Measurements from ENCODE around the gene NAA10. TPM values are rescaled to one million over a fixed set of nuclear protein-coding genes. Genes with fewer than 3 reads are reported as not detected.

Gene NAA10
- total RNA-seq, 1 experiment from 2014 or later, result 91.3 TPM

DNA sequence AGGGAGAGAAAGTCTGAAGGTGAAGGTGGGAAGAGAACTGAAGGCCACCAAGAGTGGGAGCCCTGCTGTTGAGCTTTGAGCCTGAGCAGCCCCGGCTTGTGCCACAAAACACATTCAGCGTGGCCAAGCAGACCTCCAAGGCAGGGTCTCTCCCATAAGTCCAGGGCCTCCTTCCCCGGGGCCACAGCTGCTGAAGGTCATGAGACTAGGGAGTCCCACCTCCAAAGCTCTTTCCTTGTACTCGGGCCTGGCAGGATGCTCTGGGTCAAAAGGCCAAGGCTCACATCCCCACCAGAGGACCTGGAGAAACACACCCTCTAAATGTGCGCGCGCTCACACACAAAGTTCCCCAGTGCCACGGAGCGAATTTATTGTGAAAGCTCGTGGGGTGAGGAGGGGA lies 5.3 kb downstream of the NAA10 start:
- TF ChIP-seq CTCF (IDR thresholded peaks at IDR 0.05; ENCODE audit: insufficient read depth in 1 of 2, low read depth in 1 of 2, low read length in 1 of 2, severe bottlenecking in 1 of 2, unreplicated experiment in 1 of 2), result no peak
- no TSS peak for BruUV-seq (replicated peaks)
- POLR2A ChIA-PET, result no interaction called here
- CTCF ChIA-PET, result no interaction called here
- peaks cover 8% of the 10 kb centered on the region; the same call in 1 of the 2 replicates for H3K4me1 ChIP-seq
- Mint-ChIP-seq H3K36me3 (ENCODE audit: insufficient read depth, unreplicated experiment) (peaks cover 36% of the 10 kb centered on the region), H3K4me1 (ENCODE audit: low read depth, unreplicated experiment) (no peaks in the 10 kb centered on the region), H3K27ac (ENCODE audit: unreplicated experiment) (no peak overlapping the region), H3K9me3 (ENCODE audit: unreplicated experiment) (no peaks in the 10 kb centered on the region), H3K4me3 (ENCODE audit: unreplicated experiment) (no peak overlapping the region), H3K27me3 (ENCODE audit: insufficient read depth, unreplicated experiment) (no peaks in the 10 kb centered on the region)
- no peak for DNase-seq
- no peaks in the 10 kb centered on the region for H3K27me3 ChIP-seq (replicated peaks; ENCODE audit: control insufficient read depth, insufficient read depth, low read length)
- no peak overlapping the region for H3K4me3 ChIP-seq (ENCODE audit: low read depth, low read length)
- H3K9me3 ChIP-seq, result no peaks in the 10 kb centered on the region
- intact Hi-C loops (cut with micrococcal nuclease; ENCODE audit: unreplicated experiment), result loop anchor here (10.0 kb wide), 1 partner anchor 135 kb away; the partner anchor contains the start of genes IDH3G and SSR4
- H3K36me3 ChIP-seq (ENCODE audit: control insufficient read depth, insufficient read depth, low read length), result no peaks in the 10 kb centered on the region

DNA sequence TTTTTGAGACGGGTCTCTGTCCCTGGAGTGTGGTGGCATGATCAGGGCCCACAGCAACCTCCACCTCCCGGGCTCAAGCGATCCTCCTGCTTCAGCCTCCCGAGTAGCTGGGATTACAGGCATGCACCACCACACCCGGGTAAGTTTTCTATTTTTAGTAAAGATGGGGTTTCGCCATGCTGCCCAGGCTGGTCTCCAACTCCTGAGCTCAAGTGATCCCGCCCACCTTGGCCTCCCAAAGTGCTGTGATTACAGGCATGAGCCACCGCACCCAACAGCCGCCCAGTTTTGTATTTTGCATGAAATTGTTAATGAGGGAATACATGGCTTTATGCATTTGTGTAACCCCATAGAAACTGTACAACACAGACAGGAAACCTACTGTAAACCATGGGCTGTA lies 6.0 kb downstream of the NAA10 start:
- Histone ChIP-seq H3K9me3 (no peaks in the 10 kb centered on the region), H3K36me3 (ENCODE audit: control insufficient read depth, insufficient read depth, low read length) (no peaks in the 10 kb centered on the region), H3K4me1 (peaks cover 8% of the 10 kb centered on the region; the same call in 1 of the 2 replicates), H3K4me3 (ENCODE audit: low read depth, low read length) (no peak overlapping the region), H3K27me3 (replicated peaks; ENCODE audit: control insufficient read depth, insufficient read depth, low read length) (no peaks in the 10 kb centered on the region)
- no TSS peak for BruUV-seq (replicated peaks)
- no peaks in the 10 kb centered on the region for H3K4me1 Mint-ChIP-seq (ENCODE audit: low read depth, unreplicated experiment)
- H3K4me3 Mint-ChIP-seq (ENCODE audit: unreplicated experiment), result peak overlapping the region; percentile 64
- DNase-seq, result no peak
- H3K27ac Mint-ChIP-seq (ENCODE audit: unreplicated experiment), result peak overlapping the region; percentile 60
- TF ChIP-seq CTCF (IDR thresholded peaks at IDR 0.05; ENCODE audit: insufficient read depth in 1 of 2, low read depth in 1 of 2, low read length in 1 of 2, severe bottlenecking in 1 of 2, unreplicated experiment in 1 of 2), result no peak
- intact Hi-C loops (cut with micrococcal nuclease; ENCODE audit: unreplicated experiment), result loop anchor here (1.0 to 10.0 kb wide), 2 partner anchors 18 to 134 kb away; partner anchors contain the start of genes IDH3G and SSR4
- ChIA-PET POLR2A (interaction anchor here (0.6 to 0.9 kb wide), 7 partner anchors 11 to 440 kb away, joined by 3 to 8 read pairs (median 3); partner anchors contain the start of genes HCFC1, IDH3G and SSR4), CTCF (interaction anchor here (0.6 to 5.0 kb wide), 4 partner anchors 7 to 261 kb away, joined by 3 to 37 read pairs (median 4); no protein-coding TSS in a partner anchor)
- H3K9me3 Mint-ChIP-seq (ENCODE audit: unreplicated experiment), result no peaks in the 10 kb centered on the region
- H3K36me3 Mint-ChIP-seq (ENCODE audit: insufficient read depth, unreplicated experiment), result peaks cover 36% of the 10 kb centered on the region
- H3K27me3 Mint-ChIP-seq (ENCODE audit: insufficient read depth, unreplicated experiment), result no peaks in the 10 kb centered on the region

DNA sequence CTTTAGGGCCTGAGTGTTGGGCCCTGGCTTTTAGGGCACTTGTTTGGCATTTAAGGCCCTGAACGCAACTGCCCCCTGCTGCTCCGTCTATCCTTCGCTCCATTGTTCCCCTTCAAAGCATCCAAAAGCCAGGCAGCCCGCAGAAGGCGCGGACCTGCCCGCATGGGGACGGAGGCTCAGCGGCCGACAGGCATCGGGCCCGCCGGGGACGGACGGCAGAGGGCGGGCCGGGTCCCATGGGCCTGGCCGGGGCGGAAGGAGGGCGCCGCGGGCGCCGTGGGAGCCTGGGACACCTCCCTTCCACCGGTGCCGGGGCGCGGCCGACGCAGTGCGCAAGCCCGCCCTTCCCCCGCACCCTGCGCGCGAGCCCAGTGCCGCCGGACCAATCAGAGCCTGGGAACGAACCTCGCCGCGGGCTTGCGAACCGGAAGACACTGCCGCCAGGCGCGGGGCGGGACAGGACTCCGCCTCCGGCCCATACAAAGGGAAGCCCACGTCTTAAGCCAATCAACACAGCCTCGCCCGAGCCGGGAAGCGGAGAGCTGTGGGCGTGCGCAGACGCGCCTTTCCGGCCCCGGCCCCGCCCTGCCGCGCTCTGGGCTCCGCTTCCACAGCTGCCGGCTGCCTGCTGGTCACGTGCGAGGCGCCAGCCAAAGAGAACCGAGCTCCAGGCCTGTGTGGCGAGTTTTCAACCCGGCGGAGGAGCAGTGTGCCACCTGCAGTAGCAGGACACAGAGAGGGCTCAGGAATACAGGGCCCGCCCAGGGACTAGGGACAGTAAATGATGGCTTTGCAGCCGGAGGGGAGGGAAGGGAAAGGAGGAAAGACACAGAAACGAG lies 6.7 kb downstream of the NAA10 start:
- peak overlapping the region; percentile 64 for H3K4me3 Mint-ChIP-seq (ENCODE audit: unreplicated experiment)
- TF ChIP-seq CTCF (IDR thresholded peaks at IDR 0.05; ENCODE audit: insufficient read depth in 1 of 2, low read depth in 1 of 2, low read length in 1 of 2, severe bottlenecking in 1 of 2, unreplicated experiment in 1 of 2), result peak in 1 of 2 experiments; percentile 4
- no peaks in the 10 kb centered on the region for H3K27me3 Mint-ChIP-seq (ENCODE audit: insufficient read depth, unreplicated experiment)
- Histone ChIP-seq H3K36me3 (ENCODE audit: control insufficient read depth, insufficient read depth, low read length) (no peaks in the 10 kb centered on the region), H3K4me1 (peaks cover 8% of the 10 kb centered on the region; the same call in 1 of the 2 replicates), H3K4me3 (ENCODE audit: low read depth, low read length) (peak overlapping the region; percentile 42), H3K27me3 (replicated peaks; ENCODE audit: control insufficient read depth, insufficient read depth, low read length) (no peaks in the 10 kb centered on the region), H3K9me3 (no peaks in the 10 kb centered on the region)
- ChIA-PET POLR2A (interaction anchor here (0.5 to 0.9 kb wide), 8 partner anchors 8 to 441 kb away, joined by 3 to 8 read pairs (median 3); partner anchors contain the start of genes HCFC1, IDH3G and SSR4), CTCF (interaction anchor here (0.6 to 5.0 kb wide), 4 partner anchors 8 to 260 kb away, joined by 3 to 37 read pairs (median 4); no protein-coding TSS in a partner anchor)
- H3K36me3 Mint-ChIP-seq (ENCODE audit: insufficient read depth, unreplicated experiment), result peaks cover 36% of the 10 kb centered on the region
- peak overlapping the region; percentile 73 for H3K27ac Mint-ChIP-seq (ENCODE audit: unreplicated experiment)
- no TSS peak for BruUV-seq (replicated peaks)
- no peaks in the 10 kb centered on the region for H3K4me1 Mint-ChIP-seq (ENCODE audit: low read depth, unreplicated experiment)
- peak; percentile 95 for DNase-seq
- intact Hi-C loops (cut with micrococcal nuclease; ENCODE audit: unreplicated experiment), result loop anchor here (1.0 to 10.0 kb wide), 2 partner anchors 19 to 133 kb away; partner anchors contain the start of genes IDH3G and SSR4
- no peaks in the 10 kb centered on the region for H3K9me3 Mint-ChIP-seq (ENCODE audit: unreplicated experiment)
